HEK293 (cell line): ENCODE measurements around the gene KRTAP5-1.

Source experiments
- CTCF ChIA-PET: fragments of 350-600 bp; formaldehyde crosslinking; extraction: SDS; loops from one replicate; lab custom pipeline; 2021; ENCODE audit warnings: antibody characterized with exemption; lab: Yijun Ruan, JAX
- POLR2A ChIA-PET: fragments of 300-600 bp; formaldehyde crosslinking; extraction: SDS; loops from one replicate; lab custom pipeline; 2020; ENCODE audit warnings: antibody characterized with exemption, inconsistent platforms; lab: Yijun Ruan, JAX
- H3K27ac ChIP-seq: fragments of 200-500 bp; sonication (Bioruptor generic); 2 replicates; pipeline ENCODE4 v1.5.1; 2014; ENCODE audit warnings: low read depth, low read length, control low read depth, inconsistent platforms; ENCODE audit errors: extremely low read depth
- H3K36me3 ChIP-seq, 2 experiments: fragments of 200-500 bp in 1 of 2; sonication (Bioruptor generic) in 1 of 2; 1 replicate in 1 of 2; 2 replicates in 1 of 2; pipeline ENCODE4 v1.5.1; 2014 to 2017; ENCODE audit warnings: inconsistent platforms in 2 of 2, low read length in 2 of 2; ENCODE audit not compliant: control insufficient read depth in 2 of 2, insufficient read depth in 1 of 2
- H3K4me1 ChIP-seq: fragments of 200-500 bp; sonication (Bioruptor generic); 2 replicates; pipeline ENCODE4 v1.5.1; 2014; ENCODE audit warnings: mild to moderate bottlenecking, low read length, inconsistent platforms; ENCODE audit not compliant: control insufficient read depth, insufficient read depth
- H3K4me3 ChIP-seq: 2 replicates; pipeline ENCODE4 v1.5.1; 2011; ENCODE audit warnings: low read depth, mild to moderate bottlenecking, control low read depth, low read length, moderate library complexity
- H3K9me3 ChIP-seq: fragments of 200-500 bp; sonication (Bioruptor generic); 2 replicates; pipeline ENCODE4 v1.5.1; 2014; ENCODE audit warnings: low read depth, low read length, inconsistent platforms; ENCODE audit not compliant: control insufficient read depth, insufficient read depth
- EGR2 ChIP-seq: fragments of 450-650 bp; formaldehyde crosslinking; IDR thresholded peaks from 2 replicates; pipeline ENCODE4 v1.5.1; 2016; ENCODE audit warnings: low read depth, missing biosample characterization, missing genetic modification characterization
- KLF10 ChIP-seq: fragments of 450-650 bp; IDR thresholded peaks from 2 replicates; pipeline ENCODE4 v1.5.1; 2018; ENCODE audit warnings: missing biosample characterization, mild to moderate bottlenecking, missing genetic modification characterization
- KLF7 ChIP-seq: fragments of 450-650 bp; formaldehyde crosslinking; IDR thresholded peaks from 2 replicates; pipeline ENCODE4 v1.5.1; 2016; ENCODE audit warnings: missing biosample characterization, missing genetic modification characterization, borderline replicate concordance
- MZF1 ChIP-seq: fragments of 450-650 bp; formaldehyde crosslinking; IDR thresholded peaks from 2 replicates; pipeline ENCODE4 v1.5.1; 2017; ENCODE audit warnings: missing biosample characterization, missing genetic modification characterization, borderline replicate concordance
- ZBTB48 ChIP-seq: fragments of 450-650 bp; formaldehyde crosslinking; IDR thresholded peaks from 2 replicates; pipeline ENCODE4 v1.5.1; 2016; ENCODE audit warnings: missing biosample characterization, missing genetic modification characterization
- ZNF10 ChIP-seq: fragments of 450-650 bp; formaldehyde crosslinking; IDR thresholded peaks from 2 replicates; pipeline ENCODE4 v1.5.1; 2017; ENCODE audit warnings: missing biosample characterization, missing genetic modification characterization
- ZNF114 ChIP-seq: fragments of 450-650 bp; formaldehyde crosslinking; IDR thresholded peaks from 2 replicates; pipeline ENCODE4 v1.5.0; 2017; ENCODE audit warnings: missing biosample characterization, missing genetic modification characterization
- ZNF146 ChIP-seq: fragments of 450-650 bp; formaldehyde crosslinking; IDR thresholded peaks from 2 replicates; pipeline ENCODE4 v1.5.1; 2016; ENCODE audit warnings: missing biosample characterization, missing genetic modification characterization
- ZNF175 ChIP-seq: fragments of 450-650 bp; formaldehyde crosslinking; IDR thresholded peaks from 2 replicates; pipeline ENCODE4 v1.5.1; 2016; ENCODE audit warnings: missing biosample characterization, missing genetic modification characterization
- ZNF184 ChIP-seq: fragments of 450-650 bp; IDR thresholded peaks from 2 replicates; pipeline ENCODE4 v1.5.1; 2018; ENCODE audit warnings: missing biosample characterization, mild to moderate bottlenecking, missing genetic modification characterization
- ZNF239 ChIP-seq: fragments of 450-650 bp; formaldehyde crosslinking; IDR thresholded peaks from 2 replicates; pipeline ENCODE4 v1.5.1; 2016; ENCODE audit warnings: missing biosample characterization, missing genetic modification characterization
- ZNF335 ChIP-seq: fragments of 450-650 bp; formaldehyde crosslinking; conservative IDR thresholded peaks from 2 replicates; pipeline ENCODE4 v1.5.1; 2016; ENCODE audit warnings: missing biosample characterization, missing genetic modification characterization
- ZNF37A ChIP-seq: fragments of 450-650 bp; IDR thresholded peaks from 2 replicates; pipeline ENCODE4 v1.5.1; 2018; ENCODE audit warnings: missing biosample characterization, missing genetic modification characterization
- ZNF416 ChIP-seq: fragments of 450-650 bp; formaldehyde crosslinking; IDR thresholded peaks from 2 replicates; pipeline ENCODE4 v1.5.1; 2016; ENCODE audit warnings: missing biosample characterization, missing genetic modification characterization
- ZNF433 ChIP-seq: fragments of 450-650 bp; formaldehyde crosslinking; IDR thresholded peaks from 2 replicates; pipeline ENCODE4 v1.5.1; 2016; ENCODE audit warnings: missing biosample characterization, missing genetic modification characterization, low read depth
- ZNF548 ChIP-seq: fragments of 450-650 bp; formaldehyde crosslinking; IDR thresholded peaks from 2 replicates; pipeline ENCODE4 v1.5.1; 2016; ENCODE audit warnings: missing biosample characterization, missing genetic modification characterization
- ZNF600 ChIP-seq: fragments of 450-650 bp; formaldehyde crosslinking; IDR thresholded peaks from 2 replicates; pipeline ENCODE4 v1.5.1; 2016; ENCODE audit warnings: missing biosample characterization, missing genetic modification characterization
- ZNF654 ChIP-seq: fragments of 450-650 bp; formaldehyde crosslinking; IDR thresholded peaks from 2 replicates; pipeline ENCODE4 v1.5.1; 2016; ENCODE audit warnings: low read depth, missing biosample characterization, missing genetic modification characterization
- ZNF664 ChIP-seq: fragments of 450-650 bp; formaldehyde crosslinking; IDR thresholded peaks from 2 replicates; pipeline ENCODE4 v1.5.1; 2016; ENCODE audit warnings: missing biosample characterization, missing genetic modification characterization
- ZNF76 ChIP-seq: fragments of 450-650 bp; formaldehyde crosslinking; IDR thresholded peaks from 2 replicates; pipeline ENCODE4; 2016; ENCODE audit warnings: low read depth, missing biosample characterization, missing genetic modification characterization, borderline replicate concordance
- ZNF791 ChIP-seq: fragments of 450-650 bp; formaldehyde crosslinking; IDR thresholded peaks from 2 replicates; pipeline ENCODE4 v1.5.1; 2016; ENCODE audit warnings: missing biosample characterization, missing genetic modification characterization
- TF ChIP-seq, protein P1 (sequence below): fragments of 450-650 bp; formaldehyde crosslinking; IDR thresholded peaks from 2 replicates; pipeline ENCODE4 v1.5.1; 2016; ENCODE audit warnings: missing biosample characterization, missing genetic modification characterization
- TF ChIP-seq, protein P2 (sequence below): fragments of 450-650 bp; formaldehyde crosslinking; IDR thresholded peaks from 2 replicates; pipeline ENCODE4 v1.5.1; 2016; ENCODE audit warnings: missing biosample characterization, missing genetic modification characterization
- TF ChIP-seq, protein P3 (sequence below): fragments of 450-650 bp; formaldehyde crosslinking; IDR thresholded peaks from 2 replicates; pipeline ENCODE4 v1.5.1; 2017; ENCODE audit warnings: missing biosample characterization, missing genetic modification characterization
- TF ChIP-seq, protein P4 (sequence below): fragments of 450-650 bp; formaldehyde crosslinking; IDR thresholded peaks from 2 replicates; pipeline ENCODE4 v1.5.1; 2016; ENCODE audit warnings: missing biosample characterization, missing genetic modification characterization
- TF ChIP-seq, protein P5 (sequence below): fragments of 450-650 bp; formaldehyde crosslinking; IDR thresholded peaks from 2 replicates; pipeline ENCODE4 v1.5.1; 2017; ENCODE audit warnings: missing biosample characterization, missing genetic modification characterization

KRTAP5-1 gene

DNA sequence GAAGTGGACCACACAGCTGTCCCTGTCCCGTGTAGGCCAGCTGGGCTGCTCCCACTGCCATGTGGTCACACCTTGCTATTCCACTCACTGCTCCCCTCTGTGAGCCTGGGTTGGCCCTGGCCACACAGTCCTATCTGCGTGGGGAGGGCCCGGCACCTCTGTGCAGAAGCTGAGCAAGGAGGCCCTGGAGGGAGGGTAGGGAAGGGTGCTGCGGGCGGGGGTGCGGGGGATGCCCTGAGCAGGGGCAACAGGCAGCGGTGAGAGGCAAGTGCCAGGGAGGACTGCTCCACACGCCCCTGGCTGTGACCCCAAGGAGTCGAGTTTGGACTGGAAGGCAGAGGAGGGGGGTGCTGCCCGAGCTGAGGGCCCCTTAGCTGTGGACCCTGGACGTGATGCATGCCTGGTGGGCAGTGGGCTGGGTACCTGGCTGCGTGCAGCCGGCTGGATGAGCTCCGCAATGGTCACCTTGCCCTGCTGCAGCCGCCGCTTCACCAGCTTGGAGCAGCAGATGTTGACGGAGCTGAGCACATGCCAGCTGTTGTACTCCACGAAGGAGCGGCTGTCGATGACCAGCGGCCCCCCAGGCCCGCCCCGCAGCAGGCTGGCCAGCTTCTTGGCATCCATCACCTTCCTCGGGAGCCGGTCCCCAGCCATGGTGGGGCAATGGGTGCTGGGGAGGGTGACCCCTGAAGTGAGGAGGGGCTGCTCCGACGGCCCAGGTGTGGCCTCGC is 19.7 kb downstream of the KRTAP5-1 start:
- no peaks in the 10 kb centered on the region for H3K4me1 ChIP-seq
- peaks cover 0 to 44% of the 10 kb centered on the region in 2 experiments; a peak in 1 of 3 replicates for H3K36me3 ChIP-seq
- no peaks in the 10 kb centered on the region for H3K9me3 ChIP-seq
- no peak overlapping the region for H3K4me3 ChIP-seq
- ChIA-PET CTCF (interaction anchor here (1.1 to 2.0 kb wide), 5 partner anchors 8 to 75 kb away, joined by 3 to 18 read pairs (median 4); no protein-coding TSS in a partner anchor), POLR2A (interaction anchor here (0.6 to 1.3 kb wide), 2 partner anchors 18 to 81 kb away, joined by 3 to 4 read pairs; no protein-coding TSS in a partner anchor)
- no peak overlapping the region for H3K27ac ChIP-seq
- TF ChIP-seq MZF1 (tag by site-specific recombination) = no peak
- no peak for TF ChIP-seq ZNF548
- TF ChIP-seq, protein P1, sequence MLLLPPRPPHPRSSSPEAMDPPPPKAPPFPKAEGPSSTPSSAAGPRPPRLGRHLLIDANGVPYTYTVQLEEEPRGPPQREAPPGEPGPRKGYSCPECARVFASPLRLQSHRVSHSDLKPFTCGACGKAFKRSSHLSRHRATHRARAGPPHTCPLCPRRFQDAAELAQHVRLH (tag by site-specific recombination) = no peak
- TF ChIP-seq, protein P2, sequence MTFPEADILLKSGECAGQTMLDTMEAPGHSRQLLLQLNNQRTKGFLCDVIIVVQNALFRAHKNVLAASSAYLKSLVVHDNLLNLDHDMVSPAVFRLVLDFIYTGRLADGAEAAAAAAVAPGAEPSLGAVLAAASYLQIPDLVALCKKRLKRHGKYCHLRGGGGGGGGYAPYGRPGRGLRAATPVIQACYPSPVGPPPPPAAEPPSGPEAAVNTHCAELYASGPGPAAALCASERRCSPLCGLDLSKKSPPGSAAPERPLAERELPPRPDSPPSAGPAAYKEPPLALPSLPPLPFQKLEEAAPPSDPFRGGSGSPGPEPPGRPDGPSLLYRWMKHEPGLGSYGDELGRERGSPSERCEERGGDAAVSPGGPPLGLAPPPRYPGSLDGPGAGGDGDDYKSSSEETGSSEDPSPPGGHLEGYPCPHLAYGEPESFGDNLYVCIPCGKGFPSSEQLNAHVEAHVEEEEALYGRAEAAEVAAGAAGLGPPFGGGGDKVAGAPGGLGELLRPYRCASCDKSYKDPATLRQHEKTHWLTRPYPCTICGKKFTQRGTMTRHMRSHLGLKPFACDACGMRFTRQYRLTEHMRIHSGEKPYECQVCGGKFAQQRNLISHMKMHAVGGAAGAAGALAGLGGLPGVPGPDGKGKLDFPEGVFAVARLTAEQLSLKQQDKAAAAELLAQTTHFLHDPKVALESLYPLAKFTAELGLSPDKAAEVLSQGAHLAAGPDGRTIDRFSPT (tag by site-specific recombination) = peak; percentile 42; the same call in 1 of the 2 replicates
- 0 out of 2 replicates have a peak, but pooled peaks have one; percentile 37 for TF ChIP-seq ZNF600 (tag by site-specific recombination)
- no peak for TF ChIP-seq ZNF10 (tag by site-specific recombination)
- TF ChIP-seq, protein P3, sequence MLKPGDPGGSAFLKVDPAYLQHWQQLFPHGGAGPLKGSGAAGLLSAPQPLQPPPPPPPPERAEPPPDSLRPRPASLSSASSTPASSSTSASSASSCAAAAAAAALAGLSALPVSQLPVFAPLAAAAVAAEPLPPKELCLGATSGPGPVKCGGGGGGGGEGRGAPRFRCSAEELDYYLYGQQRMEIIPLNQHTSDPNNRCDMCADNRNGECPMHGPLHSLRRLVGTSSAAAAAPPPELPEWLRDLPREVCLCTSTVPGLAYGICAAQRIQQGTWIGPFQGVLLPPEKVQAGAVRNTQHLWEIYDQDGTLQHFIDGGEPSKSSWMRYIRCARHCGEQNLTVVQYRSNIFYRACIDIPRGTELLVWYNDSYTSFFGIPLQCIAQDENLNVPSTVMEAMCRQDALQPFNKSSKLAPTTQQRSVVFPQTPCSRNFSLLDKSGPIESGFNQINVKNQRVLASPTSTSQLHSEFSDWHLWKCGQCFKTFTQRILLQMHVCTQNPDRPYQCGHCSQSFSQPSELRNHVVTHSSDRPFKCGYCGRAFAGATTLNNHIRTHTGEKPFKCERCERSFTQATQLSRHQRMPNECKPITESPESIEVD (tag by site-specific recombination) = no peak

DNA sequence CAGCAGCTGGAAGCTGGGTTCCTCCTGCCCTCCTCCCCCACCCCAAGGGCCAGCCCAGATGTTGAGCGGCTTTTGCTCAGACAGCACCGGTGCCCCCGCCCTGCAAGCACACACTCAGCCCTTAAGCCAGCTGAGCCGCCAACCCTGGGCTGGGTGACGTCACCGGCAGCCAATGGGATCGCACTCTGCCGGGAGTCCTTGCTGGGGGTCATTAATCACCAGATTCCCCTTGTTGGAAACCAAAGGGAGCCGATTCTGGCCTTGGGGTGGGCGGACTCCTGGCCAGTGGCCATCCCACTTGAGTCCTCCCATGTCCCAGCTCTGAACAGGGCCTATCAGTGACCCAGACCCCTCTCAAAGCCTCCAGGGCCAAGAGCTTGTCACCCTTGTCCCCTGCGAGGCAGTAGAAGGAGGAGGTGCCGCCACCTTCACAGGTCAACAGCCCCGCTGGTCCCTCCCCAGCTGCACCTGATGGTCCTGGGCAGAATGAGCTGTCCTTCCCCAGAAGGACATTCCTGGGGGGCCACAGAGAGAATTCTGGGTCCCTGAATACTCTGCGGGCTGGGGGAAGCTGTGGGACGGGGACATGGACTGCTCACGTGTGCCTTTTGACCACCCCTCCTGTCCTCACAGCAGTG is 20.4 kb downstream of the KRTAP5-1 start:
- ChIA-PET POLR2A (interaction anchor here (0.6 to 1.5 kb wide), 5 partner anchors 9 to 82 kb away, joined by 3 to 6 read pairs (median 4); no protein-coding TSS in a partner anchor), CTCF (interaction anchor here (1.1 to 2.0 kb wide), 3 partner anchors 10 to 75 kb away, joined by 3 to 18 read pairs (median 10); no protein-coding TSS in a partner anchor)
- peaks cover 0 to 50% of the 10 kb centered on the region in 2 experiments; a peak in 1 of 3 replicates for H3K36me3 ChIP-seq
- no peaks in the 10 kb centered on the region for H3K9me3 ChIP-seq
- H3K27ac ChIP-seq = no peak overlapping the region
- no peak overlapping the region for H3K4me3 ChIP-seq
- H3K4me1 ChIP-seq = no peaks in the 10 kb centered on the region
- no peak for TF ChIP-seq ZNF37A (tag by site-specific recombination)
- no peak for TF ChIP-seq ZNF114 (tag by site-specific recombination)
- TF ChIP-seq ZNF239 (tag by site-specific recombination) = no peak
- TF ChIP-seq ZNF791 = no peak
- no peak for TF ChIP-seq ZNF664 (tag by site-specific recombination)
- TF ChIP-seq KLF7 (tag by site-specific recombination) = no peak
- peak; percentile 46; the same call in 1 of the 2 replicates for TF ChIP-seq KLF10 (tag by site-specific recombination)
- no peak for TF ChIP-seq ZNF433 (tag by site-specific recombination)
- peak; percentile 35; the same call in 1 of the 2 replicates for TF ChIP-seq ZBTB48 (tag by site-specific recombination)
- no peak for TF ChIP-seq ZNF146 (tag by site-specific recombination)
- no peak for TF ChIP-seq ZNF184 (tag by site-specific recombination)
- no peak for TF ChIP-seq ZNF76 (tag by site-specific recombination)
- no peak for TF ChIP-seq ZNF335
- no peak for TF ChIP-seq ZNF416 (tag by site-specific recombination)
- TF ChIP-seq, protein P4, sequence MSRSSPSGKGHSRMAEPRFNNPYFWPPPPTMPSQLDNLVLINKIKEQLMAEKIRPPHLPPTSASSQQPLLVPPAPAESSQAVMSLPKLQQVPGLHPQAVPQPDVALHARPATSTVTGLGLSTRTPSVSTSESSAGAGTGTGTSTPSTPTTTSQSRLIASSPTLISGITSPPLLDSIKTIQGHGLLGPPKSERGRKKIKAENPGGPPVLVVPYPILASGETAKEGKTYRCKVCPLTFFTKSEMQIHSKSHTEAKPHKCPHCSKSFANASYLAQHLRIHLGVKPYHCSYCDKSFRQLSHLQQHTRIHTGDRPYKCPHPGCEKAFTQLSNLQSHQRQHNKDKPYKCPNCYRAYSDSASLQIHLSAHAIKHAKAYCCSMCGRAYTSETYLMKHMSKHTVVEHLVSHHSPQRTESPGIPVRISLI (tag by site-specific recombination) = no peak
- no peak for TF ChIP-seq ZNF654 (tag by site-specific recombination)
- no peak for TF ChIP-seq EGR2 (tag by site-specific recombination)
- TF ChIP-seq, protein P5, sequence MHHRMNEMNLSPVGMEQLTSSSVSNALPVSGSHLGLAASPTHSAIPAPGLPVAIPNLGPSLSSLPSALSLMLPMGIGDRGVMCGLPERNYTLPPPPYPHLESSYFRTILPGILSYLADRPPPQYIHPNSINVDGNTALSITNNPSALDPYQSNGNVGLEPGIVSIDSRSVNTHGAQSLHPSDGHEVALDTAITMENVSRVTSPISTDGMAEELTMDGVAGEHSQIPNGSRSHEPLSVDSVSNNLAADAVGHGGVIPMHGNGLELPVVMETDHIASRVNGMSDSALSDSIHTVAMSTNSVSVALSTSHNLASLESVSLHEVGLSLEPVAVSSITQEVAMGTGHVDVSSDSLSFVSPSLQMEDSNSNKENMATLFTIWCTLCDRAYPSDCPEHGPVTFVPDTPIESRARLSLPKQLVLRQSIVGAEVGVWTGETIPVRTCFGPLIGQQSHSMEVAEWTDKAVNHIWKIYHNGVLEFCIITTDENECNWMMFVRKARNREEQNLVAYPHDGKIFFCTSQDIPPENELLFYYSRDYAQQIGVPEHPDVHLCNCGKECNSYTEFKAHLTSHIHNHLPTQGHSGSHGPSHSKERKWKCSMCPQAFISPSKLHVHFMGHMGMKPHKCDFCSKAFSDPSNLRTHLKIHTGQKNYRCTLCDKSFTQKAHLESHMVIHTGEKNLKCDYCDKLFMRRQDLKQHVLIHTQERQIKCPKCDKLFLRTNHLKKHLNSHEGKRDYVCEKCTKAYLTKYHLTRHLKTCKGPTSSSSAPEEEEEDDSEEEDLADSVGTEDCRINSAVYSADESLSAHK (tag by site-specific recombination) = no peak
- TF ChIP-seq ZNF175 (tag by site-specific recombination) = no peak
